ENCODE results near the gene CD163.

GRCh38 chr12:7514416-7514815, 10.8 kb upstream of the CD163 start:
- no peak for TF ChIP-seq CTCF (conservative IDR thresholded peaks at IDR 0.05 in 1 of 2, IDR thresholded peaks at IDR 0.05 in 1 of 2; ENCODE audit: low read depth in 1 of 2, low read length in 2 of 2)
- no peak for TF ChIP-seq EZH2 (IDR thresholded peaks at IDR 0.05; ENCODE audit: low read length, missing control alignments)

All from fibroblast of lung (primary cell).